Natural killer cell (primary cell): ENCODE results near the gene TYMS. TPM values are rescaled to one million over a fixed set of nuclear protein-coding genes. Genes with fewer than 3 reads are reported as not detected.

Experiments
- ATAC-seq, 3 donors: fragments of 150-1000 bp in 2 of 3; fragments of 200-7000 bp in 1 of 3; cut with Tn5 transposase; 1 replicate in 1 of 3; 2 replicates in 2 of 3; pipeline ENCODE4 v1.10.0; 2021; ENCODE audit warnings: mild to moderate bottlenecking in 2 of 3, moderate library complexity in 2 of 3
- DNase-seq, 2 donors: peaks; one replicate each; pipeline versions ENCODE4 v3.0.0 to v3.0.0-alpha.2; 2013 to 2021; ENCODE audit warnings: mixed read lengths in 1 of 2
- H3K27ac ChIP-seq: one replicate; pipeline ENCODE4 v1.5.1; 2013; ENCODE audit warnings: mild to moderate bottlenecking, low read length
- H3K27me3 ChIP-seq: one replicate; pipeline ENCODE4 v1.6.1; 2013; ENCODE audit warnings: low read length; ENCODE audit not compliant: control insufficient read depth, insufficient read depth
- H3K36me3 ChIP-seq: one replicate; pipeline ENCODE4 v1.6.1; 2013; ENCODE audit warnings: low read length; ENCODE audit not compliant: control insufficient read depth, insufficient read depth
- H3K4me1 ChIP-seq: one replicate; pipeline ENCODE4 v1.6.1; 2013; ENCODE audit warnings: low read length; ENCODE audit not compliant: control insufficient read depth, insufficient read depth
- H3K4me3 ChIP-seq: one replicate; pipeline ENCODE4 v1.5.1; 2013; ENCODE audit warnings: low read length
- H3K9me3 ChIP-seq: one replicate; pipeline ENCODE4 v1.6.1; 2013; ENCODE audit warnings: low read length; ENCODE audit not compliant: control insufficient read depth, insufficient read depth
- H3K27ac Mint-ChIP-seq, 2 donors: one replicate each; pipeline ENCODE4 v1.8.0; 2022; ENCODE audit warnings: mild to moderate bottlenecking in 2 of 2, mixed read lengths in 2 of 2, moderate library complexity in 1 of 2
- H3K27me3 Mint-ChIP-seq, 2 donors: one replicate each; pipeline ENCODE4 v1.8.0; 2022; ENCODE audit warnings: low read depth in 2 of 2, mixed read lengths in 2 of 2
- H3K36me3 Mint-ChIP-seq: one replicate; pipeline ENCODE4 v1.8.0; 2022; ENCODE audit warnings: mixed read lengths
- H3K4me1 Mint-ChIP-seq, 2 donors: one replicate each; pipeline ENCODE4 v1.8.0; 2022; ENCODE audit warnings: mixed read lengths in 2 of 2
- H3K4me3 Mint-ChIP-seq: one replicate; pipeline ENCODE4 v1.8.0; 2022; ENCODE audit warnings: mild to moderate bottlenecking, moderate library complexity, mixed read lengths
- H3K9me3 Mint-ChIP-seq, 2 donors: one replicate each; pipeline ENCODE4 v1.8.0; 2022; ENCODE audit warnings: mixed read lengths in 2 of 2
- CTCF ChIP-seq: fragments of 200-600 bp; IDR thresholded peaks from one replicate; pipeline ENCODE4 v1.8.0; 2022; ENCODE audit warnings: antibody characterized with exemption
- WGBS: methylation state at CpG from one replicate; pipeline ENCODE4 v1.1.7; 2013; ENCODE audit warnings: missing lambda C conversion rate; ENCODE audit not compliant: insufficient coverage; 5-methylcytosine and 5-hydroxymethylcytosine counted together
- intact Hi-C: fragments of 100-400 bp; cut with micrococcal nuclease; formaldehyde crosslinking; loops from one replicate; pipeline ENCODE4 v1.14.2; 2022
- total RNA-seq, 4 donors: library from RNA; stranded (reverse); fragments of 120-200 nt in 1 of 4; gene quantifications; one replicate each; pipeline versions ENCODE4 v1.2.3 to v1.2.4, GENCODE V29; 2013 to 2022

Gene TYMS
- total RNA-seq, 3 donors from 2014 or later (not counting 1 experiment from before 2014, with no cell fraction given): 5.8 to 13.6 (median 7.8) TPM

- Mint-ChIP-seq H3K4me1 (peaks cover 17 to 26% of the 10 kb centered on the region in 2 donors), H3K4me3 (peak overlapping the region; percentile 78), H3K27me3 (no peaks in the 10 kb centered on the region), H3K9me3 (no peaks in the 10 kb centered on the region), H3K36me3 (no peaks in the 10 kb centered on the region), H3K27ac (peak overlapping the region; percentile 43 to 97)
- Histone ChIP-seq H3K4me1 (peaks cover 17% of the 10 kb centered on the region), H3K9me3 (no peaks in the 10 kb centered on the region), H3K36me3 (no peaks in the 10 kb centered on the region), H3K4me3 (peak overlapping the region; percentile 26), H3K27ac (no peak overlapping the region), H3K27me3 (no peaks in the 10 kb centered on the region)
- WGBS: 91% methylated on average over 23 of the region's 23 CpGs
- TF ChIP-seq CTCF: no peak
- DNase-seq: peak in 1 of 2 donors; percentile 17
- intact Hi-C loops: no loop called here
- no peak for ATAC-seq
Measured at GRCh38 chr18:713135-713490, 55.7 kb downstream of the TYMS start.

DNA sequence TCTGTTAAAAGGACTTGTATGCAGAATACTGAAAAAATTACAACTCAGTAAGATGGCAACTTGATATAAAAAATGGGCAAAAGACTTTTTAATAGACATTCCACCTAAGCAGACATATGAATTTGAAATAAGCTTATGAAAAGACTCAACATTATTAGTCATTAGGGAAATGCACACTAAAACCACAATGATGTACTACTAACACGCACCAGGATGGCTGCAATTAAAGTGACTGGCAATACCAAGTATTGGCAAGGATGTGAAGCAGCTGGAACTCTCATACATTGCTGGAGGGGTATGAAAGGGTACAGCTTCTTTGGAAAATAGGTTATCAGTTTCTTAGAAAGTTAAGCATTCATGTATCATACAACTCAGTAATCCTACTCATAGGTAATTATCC, 58.2 kb downstream of the TYMS start:
- Mint-ChIP-seq H3K27me3 (no peaks in the 10 kb centered on the region), H3K27ac (peak overlapping the region; percentile 16 to 75), H3K4me3 (no peak overlapping the region), H3K4me1 (peaks cover 17 to 19% of the 10 kb centered on the region in 2 donors), H3K9me3 (no peaks in the 10 kb centered on the region), H3K36me3 (no peaks in the 10 kb centered on the region)
- no peak for TF ChIP-seq CTCF
- Histone ChIP-seq H3K27ac (no peak overlapping the region), H3K9me3 (no peaks in the 10 kb centered on the region), H3K4me3 (no peak overlapping the region), H3K36me3 (no peaks in the 10 kb centered on the region), H3K27me3 (no peaks in the 10 kb centered on the region), H3K4me1 (peaks cover 17% of the 10 kb centered on the region)
- WGBS: 44% methylated on average over 1 of the region's 1 CpG
- ATAC-seq (no peak), DNase-seq (peak in 1 of 2 donors; percentile 44)
- intact Hi-C loops: no loop called here

GRCh38 chr18:717003-717402, 59.5 kb downstream of the TYMS start:
- Histone ChIP-seq H3K4me3 (no peak overlapping the region), H3K27ac (no peak overlapping the region), H3K36me3 (no peaks in the 10 kb centered on the region), H3K27me3 (no peaks in the 10 kb centered on the region), H3K4me1 (peaks cover 5% of the 10 kb centered on the region), H3K9me3 (no peaks in the 10 kb centered on the region)
- DNase-seq (no peak), ATAC-seq (no peak)
- H3K4me3 Mint-ChIP-seq: no peak overlapping the region
- WGBS: 98% methylated on average over 2 of the region's 4 CpGs
- peak overlapping the region; percentile 16 to 32 for H3K27ac Mint-ChIP-seq
- no peak for TF ChIP-seq CTCF
- peaks cover 5 to 7% of the 10 kb centered on the region in 2 donors for H3K4me1 Mint-ChIP-seq
- H3K36me3 Mint-ChIP-seq: no peaks in the 10 kb centered on the region
- H3K27me3 Mint-ChIP-seq: no peaks in the 10 kb centered on the region
- no peaks in the 10 kb centered on the region for H3K9me3 Mint-ChIP-seq
- intact Hi-C loops: no loop called here

Other genes with a start within 250 kb of the TYMS start
- gene COLEC12, start 157.0 kb upstream of the TYMS start, total RNA-seq: not detected
- not detected for gene CETN1, start 77.3 kb upstream of the TYMS start, total RNA-seq
- not detected for gene CLUL1, start 60.7 kb upstream of the TYMS start, total RNA-seq
- 10 to 100 TPM; 36.3 to 51.5 (median 39.8) TPM for gene ENOSF1, start 55.0 kb downstream of the TYMS start, total RNA-seq
- 100 to 1,000 TPM in 1 of 3 donors, 10 to 100 TPM in 2; 70.2 to 101 (median 76.2) TPM for gene YES1, start 154.6 kb downstream of the TYMS start, total RNA-seq
- gene ADCYAP1, start 247.2 kb downstream of the TYMS start, total RNA-seq: under 1 TPM in 1 of 3 donors, not detected in 2; 0.45 TPM